ENCODE data around the gene HAGH.

The HAGH gene

DNA sequence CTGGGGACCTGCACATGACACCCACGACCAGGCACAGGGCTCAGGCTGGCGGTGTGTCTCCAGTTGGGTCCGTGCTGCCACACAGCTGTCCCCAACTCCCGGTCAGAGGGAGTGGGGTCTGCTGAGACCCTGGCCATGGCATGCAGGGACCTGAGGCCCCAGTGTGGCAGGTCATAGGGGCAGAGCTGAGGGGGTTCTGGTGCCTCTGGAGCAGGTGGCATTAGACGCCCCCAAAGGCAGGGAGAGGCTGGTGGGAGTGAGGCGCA lies 39.6 kb downstream of the HAGH start:
- WGBS (ENCODE audit: extremely low coverage, insufficient coverage, insufficient read length) = no CpG with 5 or more reads among the region's 6 CpGs

DNA sequence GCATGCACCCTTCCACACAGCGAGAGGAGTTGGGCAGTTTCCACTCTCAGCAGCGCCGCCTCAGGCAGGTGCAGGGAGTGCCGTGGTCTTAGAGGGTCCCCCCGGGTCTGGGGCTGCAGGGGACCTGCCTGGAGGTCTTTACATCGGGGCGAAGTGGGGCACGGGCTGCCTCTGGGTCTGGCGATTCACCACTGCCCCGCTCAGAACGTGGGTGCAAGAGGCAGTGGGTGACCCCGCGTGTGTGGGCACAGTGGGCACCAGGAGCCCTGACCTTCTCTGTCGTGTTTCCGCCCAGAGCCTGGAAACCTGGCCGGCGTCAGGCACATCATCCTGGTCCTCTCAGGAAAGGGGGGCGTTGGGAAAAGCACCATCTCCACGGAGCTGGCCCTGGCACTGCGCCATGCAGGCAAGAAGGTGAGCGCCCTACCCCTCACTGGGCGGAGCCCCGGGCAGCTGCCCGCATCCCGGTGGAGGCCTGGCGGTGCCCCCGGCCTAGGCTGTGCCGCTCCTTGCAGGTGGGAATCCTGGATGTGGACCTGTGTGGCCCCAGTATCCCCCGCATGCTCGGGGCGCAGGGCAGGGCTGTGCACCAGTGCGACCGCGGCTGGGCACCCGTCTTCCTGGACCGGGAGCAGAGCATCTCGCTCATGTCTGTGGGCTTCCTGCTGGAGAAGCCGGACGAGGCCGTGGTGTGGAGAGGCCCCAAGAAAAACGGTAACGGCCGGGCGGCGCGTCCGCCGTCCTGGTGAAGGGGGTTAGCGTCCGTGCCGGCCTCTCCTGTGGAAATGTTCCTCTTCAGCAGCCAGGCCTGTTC lies 40.2 kb downstream of the HAGH start:
- Histone ChIP-seq H3K79me1 (ENCODE audit: low read length) (no peaks in the 10 kb centered on the region), H3K27me3 (ENCODE audit: insufficient read depth, low read length) (no peaks in the 10 kb centered on the region), H2BK5ac (ENCODE audit: low read depth, low read length, poor library complexity) (no peak overlapping the region), H3K4ac (ENCODE audit: low read depth, low read length) (no peak overlapping the region), H3K36me3 (ENCODE audit: control insufficient read depth in 1 of 2, insufficient read depth in 2 of 2, low read length in 2 of 2) (peaks cover 54 to 57% of the 10 kb centered on the region in 2 experiments), H3K18ac (ENCODE audit: low read length) (no peak overlapping the region), H3K23ac (ENCODE audit: low read length) (no peak overlapping the region), H3K79me2 (ENCODE audit: control insufficient read depth, insufficient read depth, low read length, poor library complexity) (peaks cover 4% of the 10 kb centered on the region), H3K14ac (ENCODE audit: low read length) (no peak overlapping the region), H3K9me3 (ENCODE audit: insufficient read depth, low read depth, low read length) (no peaks in the 10 kb centered on the region), H3K27ac (ENCODE audit: low read depth, low read length) (no peak overlapping the region), H4K8ac (ENCODE audit: low read depth, low read length) (no peak overlapping the region), H2AFZ (ENCODE audit: insufficient read depth, low read length, poor library complexity) (no peak overlapping the region), H3K4me2 (ENCODE audit: low read length) (no peak overlapping the region), H2AK5ac (ENCODE audit: low read length) (no peak overlapping the region), H3K4me3 (ENCODE audit: low read depth, low read length) (no peak overlapping the region), H3K9ac (ENCODE audit: low read length) (no peak overlapping the region), H4K91ac (ENCODE audit: low read depth, low read length) (no peak overlapping the region), H2BK120ac (ENCODE audit: insufficient read depth, low read length, poor library complexity) (no peak overlapping the region), H4K12ac (ENCODE audit: low read depth, low read length) (no peak overlapping the region), H3K4me1 (ENCODE audit: control insufficient read depth in 1 of 2, insufficient read depth in 2 of 2, low read length in 2 of 2) (peaks cover 0 to 9% of the 10 kb centered on the region in 2 experiments), H2BK12ac (ENCODE audit: low read length) (no peak overlapping the region)
- WGBS (ENCODE audit: extremely low coverage, insufficient coverage, insufficient read length) = no CpG with 5 or more reads among the region's 51 CpGs
- DNase-seq = no peak

More for the DNA sequence above, 39.6 kb downstream of the HAGH start:
- Histone ChIP-seq H3K18ac (ENCODE audit: low read length) (no peak overlapping the region), H3K9ac (ENCODE audit: low read length) (no peak overlapping the region), H3K4ac (ENCODE audit: low read depth, low read length) (no peak overlapping the region), H3K4me1 (ENCODE audit: control insufficient read depth in 1 of 2, insufficient read depth in 2 of 2, low read length in 2 of 2) (peaks cover 0 to 5% of the 10 kb centered on the region in 2 experiments), H3K36me3 (ENCODE audit: control insufficient read depth in 1 of 2, insufficient read depth in 2 of 2, low read length in 2 of 2) (peaks cover 60 to 62% of the 10 kb centered on the region in 2 experiments), H3K9me3 (ENCODE audit: insufficient read depth, low read depth, low read length) (no peaks in the 10 kb centered on the region), H3K4me2 (ENCODE audit: low read length) (no peak overlapping the region), H2AFZ (ENCODE audit: insufficient read depth, low read length, poor library complexity) (no peak overlapping the region), H2BK12ac (ENCODE audit: low read length) (no peak overlapping the region), H4K8ac (ENCODE audit: low read depth, low read length) (no peak overlapping the region), H3K14ac (ENCODE audit: low read length) (no peak overlapping the region), H3K4me3 (ENCODE audit: low read depth, low read length) (no peak overlapping the region), H3K27ac (ENCODE audit: low read depth, low read length) (no peak overlapping the region), H3K27me3 (ENCODE audit: insufficient read depth, low read length) (no peaks in the 10 kb centered on the region), H3K79me2 (ENCODE audit: control insufficient read depth, insufficient read depth, low read length, poor library complexity) (peaks cover 2% of the 10 kb centered on the region), H4K91ac (ENCODE audit: low read depth, low read length) (no peak overlapping the region), H3K79me1 (ENCODE audit: low read length) (no peaks in the 10 kb centered on the region), H2BK5ac (ENCODE audit: low read depth, low read length, poor library complexity) (no peak overlapping the region), H3K23ac (ENCODE audit: low read length) (no peak overlapping the region), H2AK5ac (ENCODE audit: low read length) (no peak overlapping the region), H2BK120ac (ENCODE audit: insufficient read depth, low read length, poor library complexity) (no peak overlapping the region), H4K12ac (ENCODE audit: low read depth, low read length) (no peak overlapping the region)
- no peak for DNase-seq

DNA sequence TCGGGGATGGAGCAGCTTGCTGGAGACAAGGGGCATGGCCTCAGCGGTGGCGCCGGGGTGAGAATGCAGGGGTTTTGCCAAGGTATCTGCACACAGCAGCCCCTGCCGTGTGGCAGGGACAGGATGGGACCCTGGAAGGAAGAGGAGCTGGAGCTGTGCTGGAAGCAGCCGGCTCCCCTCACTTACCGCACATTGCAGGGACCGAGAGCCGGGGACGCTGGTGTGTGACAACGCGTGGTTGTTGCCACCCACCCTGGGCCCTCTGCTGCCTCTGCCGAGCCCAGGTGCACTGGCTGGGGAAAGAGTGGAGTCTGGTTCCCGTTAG lies 40.8 kb downstream of the HAGH start:
- no CpG with 5 or more reads among the region's 14 CpGs for WGBS (ENCODE audit: extremely low coverage, insufficient coverage, insufficient read length)

DNA sequence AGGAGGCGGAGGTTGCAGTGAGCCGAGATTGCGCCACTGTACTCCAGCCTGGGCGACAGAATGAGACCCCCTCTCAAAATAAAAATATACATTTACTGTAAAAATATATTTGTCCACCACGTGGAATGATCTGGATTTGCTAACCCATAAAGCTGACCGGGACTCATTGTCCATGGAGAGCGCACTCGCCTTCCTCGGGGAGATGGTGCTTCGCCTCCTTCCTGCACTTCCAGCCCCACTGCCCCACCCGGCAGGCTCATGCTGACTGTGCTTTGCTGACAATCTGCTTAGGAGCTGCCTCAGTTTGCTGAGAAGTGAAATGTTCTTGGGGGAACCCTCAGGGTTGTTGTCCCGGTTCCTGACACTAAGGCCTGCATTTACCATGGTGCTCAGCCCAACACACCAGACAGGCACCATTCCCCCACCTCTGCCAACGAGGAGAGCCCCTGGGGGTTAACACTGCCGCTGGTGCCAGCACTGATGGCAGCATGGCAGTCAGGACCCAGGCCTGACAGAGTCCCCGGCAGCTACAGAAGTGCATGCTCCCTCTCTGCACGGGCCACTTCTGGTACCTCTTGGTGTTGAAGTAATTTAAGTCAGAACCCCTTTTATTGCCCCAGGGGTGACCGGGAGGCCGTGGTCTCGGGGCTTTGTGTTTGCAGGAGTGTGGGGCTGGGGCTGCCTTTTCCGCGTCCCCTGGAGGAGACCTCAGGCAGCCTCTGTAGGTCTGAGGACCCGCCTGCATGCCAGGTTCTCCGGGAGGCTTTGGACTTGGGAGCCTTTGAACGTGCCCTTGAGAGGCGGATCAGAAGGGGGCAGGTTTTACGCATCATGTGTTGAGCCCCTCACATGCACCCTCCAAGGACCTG lies 41.4 kb downstream of the HAGH start:
- no peak overlapping the region for H3K14ac ChIP-seq (ENCODE audit: low read length)
- H3K4me2 ChIP-seq (ENCODE audit: low read length) = no peak overlapping the region
- no peak overlapping the region for H2AFZ ChIP-seq (ENCODE audit: insufficient read depth, low read length, poor library complexity)
- H2BK12ac ChIP-seq (ENCODE audit: low read length) = no peak overlapping the region
- no peak overlapping the region for H3K23ac ChIP-seq (ENCODE audit: low read length)
- H3K9ac ChIP-seq (ENCODE audit: low read length) = no peak overlapping the region
- no peak overlapping the region for H3K4me3 ChIP-seq (ENCODE audit: low read depth, low read length)
- H3K79me1 ChIP-seq (ENCODE audit: low read length) = no peaks in the 10 kb centered on the region
- H3K9me3 ChIP-seq (ENCODE audit: insufficient read depth, low read depth, low read length) = no peaks in the 10 kb centered on the region
- H3K27ac ChIP-seq (ENCODE audit: low read depth, low read length) = no peak overlapping the region
- H4K8ac ChIP-seq (ENCODE audit: low read depth, low read length) = no peak overlapping the region
- H3K79me2 ChIP-seq (ENCODE audit: control insufficient read depth, insufficient read depth, low read length, poor library complexity) = peaks cover 4% of the 10 kb centered on the region
- no CpG with 5 or more reads among the region's 26 CpGs for WGBS (ENCODE audit: extremely low coverage, insufficient coverage, insufficient read length)
- peak overlapping the region; percentile 55 for H3K4ac ChIP-seq (ENCODE audit: low read depth, low read length)
- H2AK5ac ChIP-seq (ENCODE audit: low read length) = no peak overlapping the region
- peaks cover 5 to 16% of the 10 kb centered on the region in 2 experiments for H3K4me1 ChIP-seq (ENCODE audit: control insufficient read depth in 1 of 2, insufficient read depth in 2 of 2, low read length in 2 of 2)
- H4K91ac ChIP-seq (ENCODE audit: low read depth, low read length) = no peak overlapping the region
- no peak overlapping the region for H2BK5ac ChIP-seq (ENCODE audit: low read depth, low read length, poor library complexity)
- no peak overlapping the region for H2BK120ac ChIP-seq (ENCODE audit: insufficient read depth, low read length, poor library complexity)
- H3K36me3 ChIP-seq (ENCODE audit: control insufficient read depth in 1 of 2, insufficient read depth in 2 of 2, low read length in 2 of 2) = peaks cover 52 to 55% of the 10 kb centered on the region in 2 experiments
- H3K18ac ChIP-seq (ENCODE audit: low read length) = no peak overlapping the region
- no peaks in the 10 kb centered on the region for H3K27me3 ChIP-seq (ENCODE audit: insufficient read depth, low read length)
- DNase-seq = no peak
- no peak overlapping the region for H4K12ac ChIP-seq (ENCODE audit: low read depth, low read length)

More for the DNA sequence above, 40.8 kb downstream of the HAGH start:
- no peak overlapping the region for H4K12ac ChIP-seq (ENCODE audit: low read depth, low read length)
- H2BK5ac ChIP-seq (ENCODE audit: low read depth, low read length, poor library complexity) = no peak overlapping the region
- H3K27me3 ChIP-seq (ENCODE audit: insufficient read depth, low read length) = no peaks in the 10 kb centered on the region
- no peak overlapping the region for H3K9ac ChIP-seq (ENCODE audit: low read length)
- H3K4me2 ChIP-seq (ENCODE audit: low read length) = no peak overlapping the region
- peaks cover 54 to 56% of the 10 kb centered on the region in 2 experiments for H3K36me3 ChIP-seq (ENCODE audit: control insufficient read depth in 1 of 2, insufficient read depth in 2 of 2, low read length in 2 of 2)
- H3K4me3 ChIP-seq (ENCODE audit: low read depth, low read length) = no peak overlapping the region
- DNase-seq = no peak
- no peak overlapping the region for H3K14ac ChIP-seq (ENCODE audit: low read length)
- no peak overlapping the region for H2AFZ ChIP-seq (ENCODE audit: insufficient read depth, low read length, poor library complexity)
- no peaks in the 10 kb centered on the region for H3K9me3 ChIP-seq (ENCODE audit: insufficient read depth, low read depth, low read length)
- H3K4ac ChIP-seq (ENCODE audit: low read depth, low read length) = peak overlapping the region; percentile 16
- H4K8ac ChIP-seq (ENCODE audit: low read depth, low read length) = no peak overlapping the region
- H3K27ac ChIP-seq (ENCODE audit: low read depth, low read length) = no peak overlapping the region
- no peak overlapping the region for H4K91ac ChIP-seq (ENCODE audit: low read depth, low read length)
- peaks cover 4% of the 10 kb centered on the region for H3K79me2 ChIP-seq (ENCODE audit: control insufficient read depth, insufficient read depth, low read length, poor library complexity)
- H3K79me1 ChIP-seq (ENCODE audit: low read length) = no peaks in the 10 kb centered on the region
- H3K18ac ChIP-seq (ENCODE audit: low read length) = no peak overlapping the region
- H2BK120ac ChIP-seq (ENCODE audit: insufficient read depth, low read length, poor library complexity) = no peak overlapping the region
- H3K4me1 ChIP-seq (ENCODE audit: control insufficient read depth in 1 of 2, insufficient read depth in 2 of 2, low read length in 2 of 2) = peaks cover 5 to 15% of the 10 kb centered on the region in 2 experiments
- no peak overlapping the region for H3K23ac ChIP-seq (ENCODE audit: low read length)
- H2AK5ac ChIP-seq (ENCODE audit: low read length) = no peak overlapping the region
- H2BK12ac ChIP-seq (ENCODE audit: low read length) = no peak overlapping the region
